Umbilical cord (tissue), 2 donors: ENCODE measurements around the gene MVD. TPM values are rescaled to one million over a fixed set of nuclear protein-coding genes. Genes with fewer than 3 reads are reported as not detected.

Source experiments
- DNase-seq: peaks from one replicate; pipeline ENCODE4 v3.0.0-alpha.2; 2015; ENCODE audit warnings: low spot score
- total RNA-seq: library from RNA; depleted of rRNA; stranded (reverse); fragments of >200 nt; gene quantifications from one replicate; pipeline ENCODE4 v1.2.3, GENCODE V29; 2014; ENCODE audit warnings: low replicate concordance; ENCODE audit not compliant: insufficient read depth

Gene MVD
- total RNA-seq, 1 donor from 2014 or later = 21.4 TPM

GRCh38 chr16:88627531-88628411, 35.1 kb downstream of the MVD start:
- DNase-seq = no peak

- no peak for DNase-seq
Measured at GRCh38 chr16:88626646-88627045, 36.2 kb downstream of the MVD start.

- no peak for DNase-seq
Measured at GRCh38 chr16:88624977-88625576, 37.8 kb downstream of the MVD start.

- no peak for DNase-seq
Measured at GRCh38 chr16:88624481-88624880, 38.4 kb downstream of the MVD start.

- DNase-seq = no peak
Measured at GRCh38 chr16:88623858-88624257, 39.0 kb downstream of the MVD start.

GRCh38 chr16:88622866-88623265, 40.0 kb downstream of the MVD start:
- no peak for DNase-seq

- no peak for DNase-seq
Measured at GRCh38 chr16:88622125-88622524, 40.8 kb downstream of the MVD start.

- DNase-seq = no peak
Measured at GRCh38 chr16:88619859-88620815, 42.8 kb downstream of the MVD start.

- DNase-seq = no peak
Measured at GRCh38 chr16:88618956-88619667, 43.8 kb downstream of the MVD start.

- no peak for DNase-seq
Measured at GRCh38 chr16:88618182-88618955, 44.5 kb downstream of the MVD start.

- no peak for DNase-seq
Measured at GRCh38 chr16:88617268-88618031, 45.4 kb downstream of the MVD start.

- no peak for DNase-seq
Measured at GRCh38 chr16:88616736-88617135, 46.2 kb downstream of the MVD start.

GRCh38 chr16:88616320-88616719, 46.6 kb downstream of the MVD start:
- DNase-seq = no peak

- DNase-seq = no peak
Measured at GRCh38 chr16:88614818-88615580, 47.9 kb downstream of the MVD start.

- no peak for DNase-seq
Measured at GRCh38 chr16:88613911-88614817, 48.7 kb downstream of the MVD start.

GRCh38 chr16:88613293-88613692, 49.6 kb downstream of the MVD start:
- DNase-seq = no peak

GRCh38 chr16:88610909-88611812, 51.7 kb downstream of the MVD start:
- no peak for DNase-seq
